HepG2 (cell line): ENCODE results near the gene MRPL48. TPM values are rescaled to one million over a fixed set of nuclear protein-coding genes. Genes with fewer than 3 reads are reported as not detected.

Experiments used
- ATAC-seq: fragments of 200-7000 bp; cut with Tn5 transposase; 3 replicates; pipeline ENCODE4 v1.9.1; 2020; ENCODE audit warnings: mild to moderate bottlenecking, moderate library complexity
- BruUV-seq: library from RNA; stranded (reverse); fragments of 400-500 nt; replicated peaks from 2 replicates; lab custom pipeline; 2021; lab: Mats Ljungman, UMichigan
- CTCF ChIA-PET: fragments of 300-600 bp; formaldehyde crosslinking; extraction: SDS; loops from one replicate; lab custom pipeline; 2021; ENCODE audit warnings: low total read pairs, inconsistent platforms, low intra/inter-chr PET ratio; lab: Yijun Ruan, JAX
- POLR2A ChIA-PET: fragments of 350-600 bp; sonication (Branson Sonifier 250); formaldehyde crosslinking; loops from one replicate; lab custom pipeline; 2020; ENCODE audit warnings: antibody characterized with exemption, inconsistent platforms; lab: Yijun Ruan, JAX
- DNase-seq: peaks from one replicate; pipeline ENCODE4 v3.0.0-alpha.2; 2015; ENCODE audit warnings: low spot score
- FAIRE-seq: peaks from 3 replicates; lab custom pipeline; 2011; peaks lifted over from hg19 to GRCh38; lab: Jason Lieb, UNC
- H2AFZ ChIP-seq: one replicate; pipeline ENCODE4 v1.6.1; 2011; ENCODE audit warnings: low read length, inconsistent platforms
- H3K27ac ChIP-seq: fragments of 300-600 bp; 3 replicates; pipeline ENCODE4 v1.8.0; 2011; ENCODE audit warnings: mixed run types, mild to moderate bottlenecking, mixed read lengths, low read length, inconsistent platforms; ENCODE audit not compliant: insufficient read depth; ENCODE audit errors: extremely low read length
- H3K27me3 ChIP-seq, 2 experiments: fragments of 200-600 bp in 1 of 2; 2 replicates in 1 of 2; 3 replicates in 1 of 2; pipeline versions ENCODE4 v1.6.0 to v1.8.0; 2011; ENCODE audit warnings: low read length in 2 of 2, mild to moderate bottlenecking in 2 of 2, moderate library complexity in 2 of 2, inconsistent platforms in 1 of 2; ENCODE audit not compliant: insufficient read depth in 2 of 2, control insufficient read depth in 1 of 2
- H3K36me3 ChIP-seq, 2 experiments: fragments of 200-600 bp in 1 of 2; replicated peaks in 1 of 2; 2 replicates in 1 of 2; 3 replicates in 1 of 2; pipeline versions ENCODE4 v1.5.1 to v1.8.0; 2011; ENCODE audit warnings: low read length in 2 of 2, inconsistent platforms in 1 of 2; ENCODE audit not compliant: insufficient read depth in 2 of 2, control insufficient read depth in 1 of 2
- H3K4me1 ChIP-seq: 2 replicates; pipeline ENCODE4 v1.5.1; 2012; ENCODE audit warnings: low read length, inconsistent platforms; ENCODE audit not compliant: insufficient read depth
- H3K4me2 ChIP-seq: 2 replicates; pipeline ENCODE4 v1.6.0; 2011; ENCODE audit warnings: low read depth, low read length, inconsistent platforms
- H3K4me3 ChIP-seq, 3 experiments: fragments of 200-600 bp in 1 of 3; sonication (generic), shearing (Covaris generic) in 1 of 3; replicated peaks in 1 of 3; 2 replicates each; pipeline ENCODE4 v1.5.1; 2011 to 2016; ENCODE audit warnings: low read length in 3 of 3, inconsistent platforms in 2 of 3, low read depth in 2 of 3, mild to moderate bottlenecking in 2 of 3, control low read depth in 1 of 3, mixed read lengths in 1 of 3; ENCODE audit not compliant: insufficient read depth in 1 of 3
- H3K79me2 ChIP-seq: one replicate; pipeline ENCODE4 v1.6.1; 2011; ENCODE audit warnings: low read length, inconsistent platforms; ENCODE audit not compliant: insufficient read depth
- H3K9ac ChIP-seq: 2 replicates; pipeline ENCODE4 v1.6.0; 2011; ENCODE audit warnings: mild to moderate bottlenecking, low read depth, low read length, inconsistent platforms; ENCODE audit not compliant: insufficient read depth
- H3K9me3 ChIP-seq: 2 replicates; pipeline ENCODE4 v1.5.1; 2012; ENCODE audit warnings: mild to moderate bottlenecking, low read length
- H4K20me1 ChIP-seq: 2 replicates; pipeline ENCODE4 v1.6.0; 2011; ENCODE audit warnings: inconsistent platforms, mild to moderate bottlenecking, low read length, moderate library complexity; ENCODE audit not compliant: insufficient read depth
- FOSL1 ChIP-seq: sonication (generic); formaldehyde crosslinking; IDR thresholded peaks from 2 replicates; pipeline ENCODE4 v1.9.0; 2021; ENCODE audit warnings: missing genetic modification reagents, borderline replicate concordance
- PRMT3 ChIP-seq: sonication (generic); formaldehyde crosslinking; IDR thresholded peaks from 2 replicates; pipeline ENCODE4 v1.8.1; 2022; ENCODE audit warnings: low read depth, mild to moderate bottlenecking, moderate library complexity, missing genetic modification reagents, borderline replicate concordance
- TEAD3 ChIP-seq: optimal IDR thresholded peaks from 2 replicates; pipeline ENCODE3; 2016; ENCODE audit warnings: borderline replicate concordance
- ZBTB3 ChIP-seq: sonication (generic); formaldehyde crosslinking; IDR thresholded peaks from 2 replicates; pipeline ENCODE4 v1.4.0; 2020; ENCODE audit warnings: low read depth, mild to moderate bottlenecking, moderate library complexity, missing genetic modification reagents, borderline replicate concordance
- ZBTB34 ChIP-seq: sonication (generic); formaldehyde crosslinking; IDR thresholded peaks from 2 replicates; pipeline ENCODE4 v1.8.0; 2022; ENCODE audit warnings: mild to moderate bottlenecking, missing genetic modification reagents
- ZNF44 ChIP-seq: sonication (generic); formaldehyde crosslinking; IDR thresholded peaks from 2 replicates; pipeline ENCODE4 v1.5.1; 2020; ENCODE audit warnings: mild to moderate bottlenecking, missing genetic modification reagents
- ZNF616 ChIP-seq: sonication (generic); formaldehyde crosslinking; IDR thresholded peaks from 2 replicates; pipeline ENCODE4 v1.5.0; 2020; ENCODE audit warnings: low read depth, mild to moderate bottlenecking, missing genetic modification reagents
- ZNF770 ChIP-seq: sonication (generic); formaldehyde crosslinking; IDR thresholded peaks from 2 replicates; pipeline ENCODE4 v1.5.0; 2020; ENCODE audit warnings: mild to moderate bottlenecking, missing genetic modification reagents
- ZXDC ChIP-seq: sonication (generic); formaldehyde crosslinking; IDR thresholded peaks from 2 replicates; pipeline ENCODE4 v1.5.0; 2020; ENCODE audit warnings: mild to moderate bottlenecking, missing genetic modification reagents
- WGBS: methylation state at CpG from one replicate; pipeline ENCODE4 v1.1.6; 2017; ENCODE audit warnings: low lambda C conversion rate; 5-methylcytosine and 5-hydroxymethylcytosine counted together
- in situ Hi-C: cut with HindIII; loops from 2 replicates; pipeline ENCODE4 v1.10.0; 2017; ENCODE audit warnings: low pct_unique_long_range_greater_than_20kb; ENCODE audit not compliant: extremely low pct_ligation_motif_present
- intact Hi-C: fragments of 100-400 bp; cut with micrococcal nuclease; formaldehyde crosslinking; loops from one replicate; pipeline ENCODE4 v1.10.0; 2022; ENCODE audit not compliant: unreplicated experiment
- polyA plus RNA-seq, 8 experiments: library from polyadenylated mRNA; depleted of rRNA in 3 of 8; stranded (reverse) in 7 of 8; unstranded in 1 of 8; fragments of >200 nt; fragmentation: Illumina TruSeq in 4 of 8; extraction: Trizol in 4 of 8; gene quantifications; 2 replicates each; pipeline versions ENCODE4 v1.2.1 to v1.2.3, GENCODE V29; 2011 to 2016; ENCODE audit warnings: low read depth in 4 of 8, missing spikeins in 1 of 8, mixed read lengths in 1 of 8; ENCODE audit not compliant: insufficient read depth in 1 of 8
- total RNA-seq, 5 experiments: library from RNA; depleted of rRNA; stranded (reverse); fragments of >200 nt; fragmentation: Illumina TruSeq; extraction: Trizol; gene quantifications; 2 replicates each; pipeline ENCODE4 v1.2.3, GENCODE V29; 2016; ENCODE audit warnings: low read depth in 1 of 5

Gene MRPL48
- total and polyA plus RNA-seq, 2 of the 13 experiments (the other 11 are each of a cell fraction or from before 2014, with no cell fraction given), result 61.2 to 67.9 TPM

- H2AFZ ChIP-seq, result no peak overlapping the region
- intact Hi-C loops, result no loop called here
Observed at GRCh38 chr11:73875380-73875779, 87.7 kb downstream of the MRPL48 start.

GRCh38 chr11:73875840-73876239 is 88.2 kb downstream of the MRPL48 start:
- intact Hi-C loops, result loop anchor here (2.0 kb wide), 2 partner anchors 87 to 115 kb away; partner anchors contain the start of gene RAB6A
- peaks cover 53% of the 10 kb centered on the region for H3K4me1 ChIP-seq
- H3K4me3 ChIP-seq, result peak overlapping the region; percentile 70 to 88 (median 82)
- TSS peak; percentile 81 for BruUV-seq
- H3K79me2 ChIP-seq, result peaks cover 39% of the 10 kb centered on the region
- peaks cover 6 to 32% of the 10 kb centered on the region in 2 experiments for H3K36me3 ChIP-seq
- FAIRE-seq (no peak), DNase-seq (no peak), ATAC-seq (no peak)
- POLR2A ChIA-PET, result interaction anchor here (0.7 to 2.2 kb wide), 2 partner anchors 10 to 96 kb away, joined by 4 to 10 read pairs; no protein-coding TSS in a partner anchor
- TF ChIP-seq ZBTB3 (CRISPR knock-in tag), result 0 out of 2 replicates have a peak, but pooled peaks have one; percentile 13
- TF ChIP-seq TEAD3 (CRISPR knock-in tag), result peak; percentile 63
- no peak for TF ChIP-seq ZNF616 (CRISPR knock-in tag)
- TF ChIP-seq ZNF770 (CRISPR knock-in tag), result peak; percentile 83
- TF ChIP-seq ZXDC (CRISPR knock-in tag), result 0 out of 2 replicates have a peak, but pooled peaks have one; percentile 28
- TF ChIP-seq FOSL1 (CRISPR knock-in tag), result no peak
- H3K4me2 ChIP-seq, result peak overlapping the region; percentile 99
- no peaks in the 10 kb centered on the region; the same call in 1 of the 2 replicates for H4K20me1 ChIP-seq
- CTCF ChIA-PET, result no interaction called here
- no peak overlapping the region for H2AFZ ChIP-seq
- H3K9ac ChIP-seq, result peak overlapping the region; percentile 94
- H3K9me3 ChIP-seq, result no peaks in the 10 kb centered on the region
- peak overlapping the region; percentile 98 for H3K27ac ChIP-seq
- WGBS, result 7% methylated on average over 8 of the region's 8 CpGs
- no peaks in the 10 kb centered on the region; a peak in 1 of 5 replicates for H3K27me3 ChIP-seq
- in situ Hi-C loops, result no loop called here

More at GRCh38 chr11:73875380-73875779, 87.7 kb downstream of the MRPL48 start:
- Histone ChIP-seq H3K79me2 (peaks cover 39% of the 10 kb centered on the region), H4K20me1 (no peaks in the 10 kb centered on the region; the same call in 1 of the 2 replicates), H3K4me2 (peak overlapping the region; percentile 99), H3K27me3 (no peaks in the 10 kb centered on the region; a peak in 1 of 5 replicates), H3K4me3 (peak overlapping the region; percentile 70 to 88 (median 82))
- no peak for ATAC-seq
- in situ Hi-C loops, result no loop called here
- CTCF ChIA-PET, result no interaction called here
- BruUV-seq, result no TSS peak
- TF ChIP-seq ZNF44 (CRISPR knock-in tag) (no peak), PRMT3 (0 out of 2 replicates have a peak, but pooled peaks have one; percentile 13), ZBTB34 (0 out of 2 replicates have a peak, but pooled peaks have one; percentile 27)
- TF ChIP-seq, all 625 proteins: peak for 2
- POLR2A ChIA-PET, result interaction anchor here (0.7 kb wide), 1 partner anchor 9 kb away, joined by 4 read pairs; no protein-coding TSS in a partner anchor
- Histone ChIP-seq H3K9ac (peak overlapping the region; percentile 94), H3K36me3 (peaks cover 6 to 32% of the 10 kb centered on the region in 2 experiments), H3K4me1 (peaks cover 52% of the 10 kb centered on the region), H3K9me3 (no peaks in the 10 kb centered on the region), H3K27ac (peak overlapping the region; percentile 98)
- WGBS, result 79% methylated on average over 1 of the region's 1 CpG
- no peak for DNase-seq
- no peak for FAIRE-seq
